HG02678 (cell line): Measurements from ENCODE around the gene RPL41.
"Not testable (repeated sequence)": the region's sequence is repeated elsewhere in the genome, so short reads cannot be mapped to it uniquely, and the experiment has no call there.

ENCODE experiments used
- ATAC-seq: cut with Tn5 transposase; IDR thresholded peaks from one replicate; pipeline ENCODE4 v1.9.1; 2021; ENCODE audit warnings: mild to moderate bottlenecking, moderate library complexity; ENCODE audit not compliant: unreplicated experiment

The RPL41 gene

DNA sequence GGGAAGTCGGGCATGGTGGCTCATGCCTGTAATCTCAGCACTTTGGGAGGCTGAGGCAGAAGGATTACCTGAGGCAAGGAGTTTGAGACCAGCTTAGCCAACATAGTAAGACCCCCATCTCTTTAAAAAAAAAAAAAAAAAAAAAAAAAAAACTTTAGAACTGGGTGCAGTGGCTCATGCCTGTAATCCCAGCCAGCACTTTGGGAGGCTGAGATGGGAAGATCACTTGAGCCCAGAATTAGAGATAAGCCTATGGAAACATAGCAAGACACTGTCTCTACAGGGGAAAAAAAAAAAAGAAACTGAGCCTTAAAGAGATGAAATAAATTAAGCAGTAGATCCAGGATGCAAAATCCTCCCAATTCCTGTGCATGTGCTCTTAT lies 13.8 kb upstream of the RPL41 start:
- no peak for ATAC-seq

DNA sequence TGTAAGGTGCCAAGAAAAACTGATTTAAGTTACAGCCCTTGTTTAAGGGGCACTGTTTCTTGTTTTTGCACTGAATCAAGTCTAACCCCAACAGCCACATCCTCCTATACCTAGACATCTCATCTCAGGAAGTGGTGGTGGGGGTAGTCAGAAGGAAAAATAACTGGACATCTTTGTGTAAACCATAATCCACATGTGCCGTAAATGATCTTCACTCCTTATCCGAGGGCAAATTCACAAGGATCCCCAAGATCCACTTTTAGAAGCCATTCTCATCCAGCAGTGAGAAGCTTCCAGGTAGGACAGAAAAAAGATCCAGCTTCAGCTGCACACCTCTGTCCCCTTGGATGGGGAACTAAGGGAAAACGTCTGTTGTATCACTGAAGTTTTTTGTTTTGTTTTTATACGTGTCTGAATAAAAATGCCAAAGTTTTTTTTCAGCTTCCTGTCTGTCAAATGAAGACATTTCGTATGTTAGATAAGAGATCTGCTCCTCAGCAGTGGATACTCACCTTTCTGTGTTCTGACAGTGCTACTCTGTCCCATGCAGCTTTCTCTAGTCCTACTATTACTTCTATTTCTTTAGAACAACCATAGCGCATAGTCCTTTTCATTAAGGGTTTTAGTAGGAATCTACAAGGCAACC lies 13.2 kb upstream of the RPL41 start:
- ATAC-seq, result no peak

DNA sequence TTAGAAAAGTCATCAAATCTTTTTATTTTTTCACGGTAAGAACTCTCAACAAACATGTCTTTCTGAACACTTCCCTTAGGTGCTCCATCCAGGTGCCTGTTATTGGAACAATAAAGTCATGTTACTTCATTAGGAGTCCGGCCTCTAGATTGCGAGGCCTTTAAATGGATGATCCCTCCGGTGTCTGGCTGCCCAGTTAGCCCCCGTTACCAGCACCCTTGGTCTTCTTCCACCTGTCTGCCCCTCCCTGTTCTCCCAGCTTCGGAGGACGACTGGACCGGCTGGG lies 12.7 kb upstream of the RPL41 start:
- ATAC-seq, result no peak

DNA sequence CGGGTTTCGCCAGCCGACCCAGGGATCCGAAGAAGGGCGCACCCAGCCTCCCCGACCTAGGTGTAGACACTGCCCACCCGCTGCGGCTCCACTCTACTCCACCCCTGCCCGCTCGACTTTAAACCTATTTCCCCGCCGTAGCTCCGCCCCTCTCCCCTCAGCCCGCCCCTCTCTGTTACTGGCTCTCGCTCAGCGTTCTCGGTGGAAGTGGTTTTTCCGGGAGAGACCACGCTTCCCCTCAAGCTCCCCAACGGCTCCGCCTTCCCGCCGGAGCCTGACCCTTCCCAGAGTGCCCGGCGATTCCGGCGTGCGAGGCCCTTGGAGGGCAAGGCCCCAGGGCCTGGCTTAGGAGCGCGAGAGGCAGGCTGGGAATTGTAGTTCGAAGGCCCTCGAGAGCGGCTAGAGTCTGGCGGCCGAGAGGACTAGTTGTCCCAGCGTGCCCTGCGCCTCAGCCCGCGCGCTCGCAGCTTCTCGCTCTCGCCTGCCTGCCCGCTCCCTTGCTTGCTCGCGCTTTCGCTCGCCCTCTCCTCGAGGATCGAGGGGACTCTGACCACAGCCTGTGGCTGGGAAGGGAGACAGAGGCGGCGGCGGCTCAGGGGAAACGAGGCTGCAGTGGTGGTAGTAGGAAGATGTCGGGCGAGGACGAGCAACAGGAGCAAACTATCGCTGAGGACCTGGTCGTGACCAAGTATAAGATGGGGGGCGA lies 12.2 kb upstream of the RPL41 start, which contains the start of gene PA2G4:
TSS of gene PA2G4 (plus strand) at position 451 of the 706 bp plus-strand sequence. CDS start at position 630, 179 bp downstream.
- ATAC-seq, result peak; percentile 92

DNA sequence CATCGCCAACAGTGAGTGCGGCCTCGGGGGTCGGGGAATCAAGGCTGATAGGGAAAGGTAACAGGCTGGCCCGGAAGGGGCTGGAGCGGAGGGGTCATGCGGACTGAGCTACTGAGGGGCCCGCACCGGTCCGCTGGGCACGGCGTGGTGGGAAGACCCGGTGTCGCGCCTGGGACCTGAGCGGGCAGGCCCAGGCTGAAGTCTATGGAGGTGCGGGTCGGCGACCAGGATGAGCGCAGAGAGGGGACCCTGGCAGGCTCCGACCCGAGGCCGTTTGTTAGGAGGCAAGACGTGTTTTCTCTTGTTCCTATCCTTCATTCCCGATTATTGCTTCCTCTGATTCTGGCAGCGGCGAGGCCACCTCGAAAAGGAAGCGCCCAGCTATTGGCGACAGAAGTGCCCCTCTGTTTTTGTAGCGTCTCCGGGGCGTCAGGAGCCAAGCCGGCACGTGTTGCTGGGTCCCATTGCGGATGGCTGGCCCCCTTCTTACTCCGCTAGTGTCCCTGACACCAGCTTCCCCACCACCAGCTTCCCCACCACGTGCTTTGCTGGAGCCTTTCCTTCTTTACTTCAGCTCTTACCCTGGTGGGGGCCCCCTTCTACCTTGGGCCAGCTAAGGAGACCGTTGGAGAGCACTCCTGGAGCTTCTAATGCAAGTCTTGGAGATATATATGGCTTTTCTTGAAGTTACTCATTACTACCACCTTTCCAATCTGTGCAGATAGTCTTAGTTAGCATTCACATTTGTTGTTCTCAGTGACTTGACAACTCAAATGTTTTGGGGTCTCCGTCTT lies 11.4 kb upstream of the RPL41 start:
- ATAC-seq, result peak; percentile 11

DNA sequence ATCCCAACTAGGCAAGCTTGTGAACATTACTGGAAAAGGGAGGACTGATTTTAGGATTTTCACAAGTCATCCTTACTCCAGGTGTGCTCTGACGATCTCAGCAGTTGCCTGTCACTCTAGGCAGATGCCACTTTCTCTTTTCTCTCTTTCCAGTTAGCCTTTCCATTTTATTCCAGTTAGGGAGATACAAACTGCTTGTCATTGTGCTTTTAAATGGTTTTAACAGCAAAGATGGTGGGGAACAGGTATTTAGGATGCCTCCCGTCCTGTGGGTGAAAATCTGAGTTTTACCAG lies 10.9 kb upstream of the RPL41 start:
- ATAC-seq, result no peak

DNA sequence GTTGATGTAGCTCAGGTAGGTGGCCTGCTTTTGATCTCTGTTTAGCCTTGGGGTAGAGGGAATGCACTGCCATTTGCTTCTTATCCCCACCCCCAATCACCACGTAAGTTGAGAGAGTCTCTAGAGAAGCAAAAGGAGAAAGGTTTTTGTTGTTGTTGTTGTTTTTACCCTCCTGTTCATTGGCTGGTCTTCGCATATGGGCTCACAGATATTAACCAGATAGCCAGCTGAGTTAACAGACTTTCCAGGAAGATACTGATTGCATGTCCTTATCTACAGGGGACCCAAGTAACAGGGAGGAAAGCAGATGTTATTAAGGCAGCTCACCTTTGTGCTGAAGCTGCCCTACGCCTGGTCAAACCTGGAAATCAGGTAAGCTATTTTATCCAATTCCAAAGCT lies 9.2 kb upstream of the RPL41 start:
- ATAC-seq, result no peak

DNA sequence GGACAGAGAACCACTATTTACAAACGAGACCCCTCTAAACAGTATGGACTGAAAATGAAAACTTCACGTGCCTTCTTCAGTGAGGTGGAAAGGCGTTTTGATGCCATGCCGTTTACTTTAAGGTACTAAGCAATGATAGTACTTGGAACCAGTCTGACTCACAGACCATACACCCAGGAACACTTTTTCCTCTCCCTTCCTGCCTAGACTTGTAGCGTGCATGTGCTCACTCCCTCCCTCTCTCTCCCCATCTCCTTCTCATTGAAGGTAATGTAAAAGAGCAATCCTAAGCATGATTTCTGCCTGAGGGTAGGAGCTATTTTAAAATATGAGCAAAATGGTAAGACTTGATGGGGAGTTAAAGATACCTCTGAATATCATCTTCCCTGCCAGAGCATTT lies 5.9 kb upstream of the RPL41 start:
- ATAC-seq, result no peak

DNA sequence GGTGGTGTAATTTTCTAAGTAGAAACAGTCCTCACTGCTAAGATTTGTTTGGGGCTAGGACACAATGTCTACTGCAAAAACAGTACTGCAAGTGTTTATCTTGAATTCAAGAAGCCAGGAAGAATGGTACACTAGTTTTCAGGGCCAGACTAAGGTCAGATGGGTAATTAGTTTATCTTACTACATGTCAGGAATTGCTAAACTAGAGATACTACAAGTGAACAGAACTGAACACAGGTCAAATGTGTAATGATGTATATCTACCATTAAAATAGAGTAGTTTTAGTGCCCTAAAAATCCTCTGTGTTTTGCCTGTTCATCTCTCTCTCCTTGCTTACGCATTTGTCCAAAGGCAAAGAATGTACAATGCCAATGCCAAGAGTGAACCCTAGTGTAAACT lies 2.3 kb upstream of the RPL41 start:
- no peak for ATAC-seq

DNA sequence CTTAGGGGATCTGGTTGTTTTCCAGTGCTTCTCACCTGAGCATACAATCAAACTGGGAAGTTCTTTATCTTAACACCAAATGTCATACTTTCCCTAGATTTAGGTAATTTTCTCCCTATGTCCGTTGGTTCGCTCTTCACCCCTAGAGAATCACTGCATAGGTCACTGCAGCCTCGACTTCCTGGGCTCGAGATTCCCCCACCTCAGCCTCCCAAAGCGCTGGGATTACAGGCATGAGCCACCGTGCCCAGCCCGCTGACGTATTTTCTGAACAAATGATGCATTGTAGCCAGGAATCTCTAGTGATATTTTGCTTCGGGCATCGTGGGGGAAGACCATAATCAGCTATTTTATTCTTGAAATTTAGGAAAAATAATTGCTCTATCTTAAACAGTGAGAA lies 1.1 kb upstream of the RPL41 start:
- ATAC-seq, result no peak

DNA sequence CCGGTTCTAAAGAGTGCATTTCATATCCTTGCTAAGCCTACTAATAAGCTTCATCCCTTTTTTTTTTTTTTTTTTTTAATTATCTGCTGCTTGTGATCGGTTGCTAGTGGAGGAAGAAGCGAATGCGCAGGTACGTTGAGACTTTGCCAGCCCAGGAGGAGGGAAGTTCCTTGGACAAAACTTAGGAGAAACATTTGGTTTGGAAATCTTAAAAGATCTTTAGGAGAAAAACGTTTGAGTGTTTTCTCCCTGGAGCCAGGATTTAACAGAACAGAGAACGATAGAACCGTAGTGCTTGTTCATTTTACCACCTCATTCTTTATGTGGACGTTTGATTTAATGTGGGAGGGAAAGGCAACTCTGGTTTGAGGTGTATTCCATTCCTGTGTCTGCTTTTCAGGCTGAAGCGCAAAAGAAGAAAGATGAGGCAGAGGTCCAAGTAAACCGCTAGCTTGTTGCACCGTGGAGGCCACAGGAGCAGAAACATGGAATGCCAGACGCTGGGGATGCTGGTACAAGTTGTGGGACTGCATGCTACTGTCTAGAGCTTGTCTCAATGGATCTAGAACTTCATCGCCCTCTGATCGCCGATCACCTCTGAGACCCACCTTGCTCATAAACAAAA lies 761 bp downstream of the RPL41 start:
- ATAC-seq, result not testable (repeated sequence)

DNA sequence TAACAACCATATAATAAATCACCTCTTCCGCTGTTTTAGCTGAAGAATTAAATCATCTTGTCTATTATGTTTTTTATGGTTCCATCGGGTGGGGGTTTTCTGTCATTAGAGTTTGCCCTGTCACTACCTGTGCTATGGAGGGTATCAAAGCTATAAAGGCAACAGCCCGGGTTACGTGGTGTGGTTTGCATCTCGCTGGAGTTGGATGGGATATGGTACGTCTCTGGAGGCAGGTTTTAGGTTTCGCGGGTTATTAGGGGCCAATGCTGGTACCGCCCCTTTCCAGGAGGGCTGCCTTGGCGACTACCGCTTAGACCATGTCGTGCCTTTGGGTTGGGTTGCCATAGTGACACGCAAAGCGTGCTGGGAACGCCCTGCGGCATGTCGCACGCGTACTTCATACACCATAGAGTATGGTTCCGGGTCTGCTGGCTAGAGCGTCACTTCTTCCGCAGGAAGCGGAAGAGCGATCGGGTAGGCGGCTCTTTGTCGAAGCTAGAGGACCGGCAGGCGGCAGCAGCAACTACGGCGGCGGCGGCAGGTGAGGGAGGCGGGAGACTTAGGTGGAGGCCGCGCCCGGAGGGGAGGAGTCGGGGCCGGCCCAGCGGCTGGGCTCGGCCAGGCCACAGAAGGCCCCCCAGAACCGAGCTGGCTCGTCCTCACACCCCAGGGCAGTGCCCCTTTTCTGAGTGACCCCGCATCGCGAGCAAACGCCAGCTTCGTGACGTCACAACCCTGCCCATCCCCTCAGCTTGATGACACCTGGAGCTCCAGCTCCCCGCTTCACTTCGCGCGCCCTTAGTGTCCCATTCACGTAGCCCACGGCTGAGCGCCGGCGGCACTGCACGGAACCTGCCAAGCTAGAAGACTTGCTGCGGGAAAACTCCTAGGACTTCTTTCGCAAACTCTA lies 1.6 kb downstream of the RPL41 start, which contains the start of gene ZC3H10:
TSS of gene ZC3H10 (plus strand) at position 489 of the 910 bp plus-strand sequence. CDS start 2,297 bp downstream, outside the sequence.
- peak; percentile 77 for ATAC-seq

DNA sequence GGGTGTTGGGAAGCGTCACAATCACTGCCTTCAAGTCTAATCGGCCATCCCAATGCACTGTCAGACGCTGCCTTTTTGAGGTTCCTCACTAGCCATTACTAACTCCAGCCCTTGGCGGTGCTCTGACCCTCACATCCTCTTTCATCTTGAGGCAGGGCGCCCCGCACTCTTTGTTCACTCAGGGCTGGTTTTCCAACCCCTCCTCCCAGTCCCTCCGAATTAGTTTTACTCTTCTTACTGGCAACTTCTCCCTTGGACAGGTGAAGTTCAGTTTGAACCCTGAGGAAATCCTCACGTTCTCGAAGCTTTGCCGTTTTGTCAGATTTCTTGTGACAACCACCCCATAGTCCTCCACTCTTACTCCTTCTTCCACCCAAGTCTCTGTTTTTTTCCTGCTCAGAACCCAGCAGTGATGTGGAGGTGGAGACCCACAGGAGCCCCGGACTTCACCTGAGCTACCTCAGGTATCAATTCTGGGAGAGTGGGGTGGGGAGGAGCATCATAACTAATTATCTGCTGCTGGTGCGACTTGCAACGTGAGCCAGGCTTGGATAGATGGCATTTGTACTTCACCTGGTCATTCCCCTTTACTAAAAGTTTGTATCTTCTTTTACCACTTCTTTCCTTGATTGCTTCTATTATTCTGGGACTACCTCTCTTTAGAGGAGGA lies 2.4 kb downstream of the RPL41 start:
- no peak for ATAC-seq

DNA sequence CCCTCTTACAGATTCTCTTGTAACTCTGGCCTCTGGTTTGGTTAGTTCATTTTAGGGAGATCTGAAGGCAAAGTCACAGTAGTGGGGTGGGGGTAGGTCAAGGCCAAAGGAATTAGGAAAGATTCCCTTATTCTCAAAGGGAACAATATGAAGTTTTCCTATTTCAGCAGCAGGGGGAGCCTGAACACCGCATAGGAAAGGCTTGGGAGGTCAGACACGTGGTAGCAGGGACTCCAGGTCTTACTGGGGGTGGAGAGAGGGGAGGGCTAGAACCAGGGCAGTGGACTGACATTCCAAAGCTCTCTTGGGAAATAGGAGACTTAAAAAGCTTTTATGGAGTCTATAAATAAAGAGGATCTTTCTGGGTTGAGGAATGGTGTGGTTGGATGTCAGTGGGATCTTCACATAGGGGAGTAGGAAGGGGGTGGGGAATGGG lies 2.9 kb downstream of the RPL41 start:
- ATAC-seq, result no peak

DNA sequence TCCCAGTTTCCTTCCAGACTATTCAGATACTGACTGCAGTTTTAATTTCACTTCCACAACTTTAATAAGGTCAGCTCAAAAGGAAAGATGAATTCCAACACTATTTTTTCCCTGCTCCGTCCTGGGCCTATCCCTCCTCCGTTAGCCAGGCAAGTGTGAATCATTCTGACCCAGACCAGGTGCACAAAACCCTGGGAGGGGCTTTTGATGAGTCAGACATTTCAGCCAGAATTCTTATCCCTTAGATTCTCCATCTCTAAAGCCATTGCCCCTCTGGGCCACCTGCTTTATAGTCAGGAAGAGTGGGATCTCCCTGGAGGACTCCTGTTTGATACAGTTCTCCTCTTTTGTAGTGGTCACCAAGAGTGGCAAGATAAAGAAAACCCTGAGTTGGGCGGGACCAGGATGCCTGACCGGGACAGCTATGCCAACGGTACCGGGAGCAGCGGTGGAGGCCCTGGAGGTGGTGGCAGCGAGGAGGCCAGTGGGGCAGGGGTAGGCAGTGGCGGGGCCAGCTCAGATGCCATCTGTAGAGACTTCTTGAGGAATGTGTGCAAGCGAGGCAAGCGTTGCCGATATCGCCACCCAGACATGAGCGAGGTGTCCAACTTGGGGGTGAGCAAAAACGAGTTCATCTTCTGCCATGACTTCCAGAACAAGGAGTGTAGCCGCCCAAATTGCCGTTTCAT lies 3.9 kb downstream of the RPL41 start:
- ATAC-seq, result no peak

DNA sequence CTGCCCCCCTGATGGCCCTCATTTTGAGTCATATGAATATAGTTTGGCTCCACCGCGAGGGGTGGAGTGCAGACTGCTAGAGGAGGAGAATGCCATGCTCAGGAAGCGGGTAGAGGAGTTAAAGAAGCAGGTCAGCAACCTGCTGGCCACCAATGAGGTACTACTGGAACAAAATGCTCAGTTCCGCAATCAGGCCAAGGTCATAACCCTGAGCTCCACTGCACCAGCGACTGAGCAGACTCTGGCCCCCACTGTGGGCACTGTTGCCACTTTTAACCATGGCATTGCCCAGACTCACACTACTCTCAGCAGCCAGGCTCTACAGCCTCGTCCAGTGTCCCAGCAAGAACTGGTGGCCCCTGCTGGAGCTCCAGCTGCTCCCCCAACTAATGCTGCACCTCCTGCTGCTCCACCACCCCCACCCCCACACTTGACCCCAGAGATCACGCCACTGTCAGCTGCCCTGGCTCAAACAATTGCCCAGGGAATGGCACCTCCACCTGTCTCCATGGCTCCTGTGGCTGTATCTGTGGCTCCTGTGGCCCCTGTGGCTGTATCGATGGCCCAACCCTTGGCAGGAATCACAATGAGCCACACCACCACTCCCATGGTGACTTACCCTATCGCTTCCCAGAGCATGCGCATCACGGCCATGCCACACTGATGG lies 4.9 kb downstream of the RPL41 start:
- no peak for ATAC-seq

DNA sequence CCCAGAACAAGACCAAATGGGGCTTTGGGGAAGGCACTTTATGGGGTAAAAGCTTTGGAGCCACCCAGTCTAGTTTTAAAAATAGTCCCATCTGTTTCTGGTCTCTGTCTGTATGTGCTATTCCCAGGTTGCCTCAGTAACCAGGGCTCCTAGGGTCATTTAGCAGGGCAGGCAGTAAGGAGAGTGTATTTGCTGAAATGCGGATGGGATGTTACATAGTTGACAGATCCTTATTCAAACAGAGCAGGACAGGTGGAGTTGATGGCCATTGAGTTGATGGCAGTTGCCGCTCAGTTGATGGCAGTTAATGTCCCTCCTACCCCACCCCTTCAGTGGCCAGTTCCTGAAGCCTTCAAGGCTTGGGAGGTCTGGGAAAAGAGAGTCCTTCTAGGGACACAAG lies 6.2 kb downstream of the RPL41 start:
- no peak for ATAC-seq

DNA sequence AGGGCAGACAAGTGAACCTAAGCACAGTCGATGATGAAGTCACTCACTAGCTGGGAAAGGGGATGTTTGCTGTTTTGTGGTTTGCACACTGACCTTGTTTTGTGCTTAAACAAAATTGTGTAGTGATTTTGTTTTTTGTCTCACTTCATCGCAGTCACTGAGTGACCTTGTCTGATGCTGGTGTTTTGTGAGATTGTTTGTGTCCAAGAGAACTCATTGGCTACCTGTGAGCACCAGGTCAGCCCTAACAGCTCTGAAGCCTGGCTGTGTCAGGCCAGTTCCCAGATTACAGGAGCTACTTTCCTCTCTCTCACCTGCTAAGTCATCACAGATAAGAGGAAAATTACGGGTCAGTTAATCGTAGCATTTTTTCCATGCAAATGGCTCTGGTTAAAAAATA lies 7.7 kb downstream of the RPL41 start:
- ATAC-seq, result no peak

DNA sequence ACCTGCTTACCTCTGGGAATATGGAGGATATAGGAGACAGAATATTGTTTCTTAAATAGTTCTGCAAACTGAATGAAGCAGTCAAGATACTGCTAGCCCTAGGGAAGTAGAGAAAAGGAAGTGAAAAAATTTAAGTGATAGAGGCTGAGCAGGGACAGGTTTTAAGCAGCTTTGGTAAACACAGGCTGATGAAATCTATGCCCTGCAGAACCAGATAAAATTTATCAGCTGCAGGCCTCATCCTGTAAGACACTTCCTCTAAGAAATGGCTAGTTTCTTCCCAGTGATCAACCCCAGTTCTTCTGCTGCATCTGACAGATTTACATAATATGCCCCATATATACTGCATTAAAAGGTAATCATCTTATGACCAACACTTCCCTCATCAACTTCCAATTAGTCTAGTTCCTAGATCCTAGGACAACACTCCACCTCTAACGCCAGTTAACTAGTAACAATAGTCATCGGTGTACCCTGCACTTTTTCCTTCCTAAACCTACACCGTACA lies 10.4 kb downstream of the RPL41 start:
- no peak for ATAC-seq
